GM19240 (cell line): ENCODE data around the gene NEU4.

ENCODE experiments used
- DNase-seq: peaks from one replicate; pipeline ENCODE4 v3.0.0; 2011; ENCODE audit warnings: low spot score; ENCODE audit not compliant: insufficient read length

The NEU4 gene

GRCh38 chr2:241862775-241863535 lies 54.0 kb downstream of the NEU4 start:
- DNase-seq, result no peak

DNA sequence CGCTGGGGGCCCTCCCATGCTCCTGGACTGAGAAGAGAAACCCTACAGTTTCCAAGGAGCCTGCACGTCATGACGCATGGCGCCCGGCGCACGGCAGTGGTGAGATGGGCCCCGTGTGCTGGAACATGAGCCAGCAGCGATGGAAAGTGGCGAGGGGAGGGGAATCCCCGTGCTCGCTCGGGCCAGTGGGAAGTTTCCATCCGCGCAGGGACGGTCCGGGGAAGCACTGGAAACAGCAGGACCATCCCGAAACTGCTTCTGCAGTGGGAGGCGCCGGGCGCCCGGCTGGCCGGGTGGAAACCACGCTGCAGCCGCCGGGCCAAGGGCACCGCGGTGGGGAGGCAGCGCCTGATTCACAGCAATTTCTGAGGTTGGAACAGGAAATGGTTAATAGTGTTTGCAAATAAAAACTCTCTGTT lies 54.6 kb downstream of the NEU4 start:
- no peak for DNase-seq

- no peak for DNase-seq
Observed at GRCh38 chr2:241864168-241864849, 55.3 kb downstream of the NEU4 start.

DNA sequence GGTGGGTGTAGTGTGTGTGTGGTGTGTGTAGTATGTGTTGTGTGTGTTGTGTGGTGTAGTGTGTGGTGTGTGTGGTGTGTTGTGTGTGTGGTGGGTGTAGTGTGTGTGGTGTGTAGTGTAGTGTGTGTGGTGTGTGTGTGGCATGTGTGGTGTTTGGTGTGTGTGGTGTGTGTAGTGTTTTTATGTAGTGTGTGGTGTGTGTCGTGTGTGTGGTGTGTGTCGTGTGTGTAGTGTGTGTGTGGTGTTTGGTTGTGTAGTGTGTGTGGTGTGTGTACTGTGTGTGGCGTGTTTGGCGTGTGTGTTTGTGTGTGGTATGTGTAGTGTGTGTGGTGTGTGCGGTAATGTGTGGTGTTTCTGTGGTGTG lies 55.8 kb downstream of the NEU4 start:
- no peak for DNase-seq

DNA sequence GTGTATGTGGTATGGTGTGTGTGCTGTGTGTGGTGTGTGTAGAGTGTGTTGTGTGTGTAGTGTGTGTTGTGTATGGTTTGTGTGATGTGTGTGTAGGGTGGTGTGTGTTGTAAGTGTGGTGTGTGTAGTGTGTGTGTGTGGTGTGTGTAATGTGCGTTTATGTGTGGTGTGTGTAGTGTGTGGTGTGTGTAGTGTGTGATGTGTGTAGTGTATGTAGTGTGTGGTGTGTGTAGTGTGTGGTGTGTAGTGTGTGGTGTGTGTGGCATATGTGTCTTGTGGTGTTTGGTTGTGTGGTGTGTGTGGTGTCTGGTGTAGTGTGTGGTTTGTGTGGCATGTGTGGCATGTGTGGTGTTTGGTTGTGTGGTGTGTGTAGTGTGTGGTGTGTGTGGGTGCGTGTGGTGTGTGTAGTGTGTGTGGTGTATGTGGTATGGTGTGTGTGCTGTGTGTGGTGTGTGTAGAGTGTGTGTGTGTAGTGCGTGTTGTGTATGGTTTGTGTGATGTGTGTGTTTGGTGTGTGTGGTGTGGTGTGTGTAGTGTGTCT lies 56.5 kb downstream of the NEU4 start:
- no peak for DNase-seq

- no peak for DNase-seq
Observed at GRCh38 chr2:241865957-241866789, 57.2 kb downstream of the NEU4 start.
